GM18526 (cell line): Measurements from ENCODE around the gene IFI27.
A peak's percentile ranks its signal among the peaks of the same experiment; 100 is the strongest.

Experiments
- POLR2A ChIP-seq: IDR thresholded peaks from 3 replicates; pipeline ENCODE4 v1.6.1; 2011; ENCODE audit not compliant: insufficient read length; ENCODE audit errors: extremely low read depth

IFI27 gene

GRCh38 chr14:94110552-94111181, at the start of gene IFI27:
Gene IFI27, plus strand, starts transcription at chr14:94110736.
- TF ChIP-seq POLR2A = no peak

GRCh38 chr14:94062344-94062940, 48.1 kb upstream of the IFI27 start:
- no peak for TF ChIP-seq POLR2A

GRCh38 chr14:94066089-94066676, 44.4 kb upstream of the IFI27 start:
- TF ChIP-seq POLR2A = no peak

- no peak for TF ChIP-seq POLR2A
These were observed 36.0 kb upstream of the IFI27 start for GRCh38 chr14:94074534-94074933.

GRCh38 chr14:94075008-94075407, 35.5 kb upstream of the IFI27 start:
- TF ChIP-seq POLR2A = no peak

GRCh38 chr14:94077111-94077821, 33.3 kb upstream of the IFI27 start:
- no peak for TF ChIP-seq POLR2A

GRCh38 chr14:94077823-94078222, 32.7 kb upstream of the IFI27 start:
- no peak for TF ChIP-seq POLR2A

GRCh38 chr14:94079891-94080620, 30.5 kb upstream of the IFI27 start:
- TF ChIP-seq POLR2A = no peak

GRCh38 chr14:94080621-94081385, 29.7 kb upstream of the IFI27 start, which contains the start of the genes DDX24 and IFI27L1:
Gene DDX24, minus strand, starts transcription at chr14:94081202. Its CDS starts 1,460 bp downstream, at chr14:94079742.
Gene IFI27L1, plus strand, starts transcription at chr14:94081310. Its CDS starts 15,628 bp downstream, at chr14:94096938.
- peak; percentile 92 for TF ChIP-seq POLR2A

- TF ChIP-seq POLR2A = no peak
These were observed 29.1 kb upstream of the IFI27 start for GRCh38 chr14:94081386-94081820.

- no peak for TF ChIP-seq POLR2A
These were observed 22.6 kb upstream of the IFI27 start for GRCh38 chr14:94087891-94088290.

GRCh38 chr14:94088516-94088915, 22.0 kb upstream of the IFI27 start:
- TF ChIP-seq POLR2A = no peak

- no peak for TF ChIP-seq POLR2A
These were observed 21.1 kb upstream of the IFI27 start for GRCh38 chr14:94089479-94089878.

- no peak for TF ChIP-seq POLR2A
These were observed 17.1 kb upstream of the IFI27 start for GRCh38 chr14:94093418-94093817.

GRCh38 chr14:94097091-94097490, 13.4 kb upstream of the IFI27 start:
- no peak for TF ChIP-seq POLR2A
